HepG2 (cell line): Measurements from ENCODE around the gene VARS1. TPM values are rescaled to one million over a fixed set of nuclear protein-coding genes. Genes with fewer than 3 reads are reported as not detected.

Source experiments
- ETS1 ChIP-seq: sonication (generic); formaldehyde crosslinking; IDR thresholded peaks from 2 replicates; pipeline ENCODE4 v1.4.0; 2020; ENCODE audit warnings: missing genetic modification reagents
- FOSL2 ChIP-seq: sonication (generic); formaldehyde crosslinking; IDR thresholded peaks from 2 replicates; pipeline ENCODE4 v1.4.0; 2020; ENCODE audit warnings: missing genetic modification reagents
- FOXJ3 ChIP-seq: sonication (generic); formaldehyde crosslinking; IDR thresholded peaks from 2 replicates; pipeline ENCODE4 v1.4.0; 2020; ENCODE audit warnings: missing genetic modification reagents, mild to moderate bottlenecking, borderline replicate concordance
- GATAD1 ChIP-seq: IDR thresholded peaks from 2 replicates; pipeline ENCODE4 v1.6.1; 2016; ENCODE audit warnings: missing genetic modification reagents, missing compliant biosample characterization
- KDM2A ChIP-seq: sonication (generic); formaldehyde crosslinking; IDR thresholded peaks from 2 replicates; pipeline ENCODE4 v1.4.0; 2020; ENCODE audit warnings: low read depth, missing genetic modification reagents, borderline replicate concordance
- PHF5A ChIP-seq: IDR thresholded peaks from one replicate; pipeline ENCODE4 v1.6.1; 2018; ENCODE audit warnings: low read depth, missing genetic modification reagents; ENCODE audit not compliant: unreplicated experiment
- U2AF1 ChIP-seq: fragments of 200-400 bp; formaldehyde crosslinking; optimal IDR thresholded peaks from 2 replicates; pipeline ENCODE3; 2017; ENCODE audit warnings: mild to moderate bottlenecking, low read depth, low read length
- ZBTB34 ChIP-seq: sonication (generic); formaldehyde crosslinking; IDR thresholded peaks from 2 replicates; pipeline ENCODE4 v1.8.0; 2022; ENCODE audit warnings: mild to moderate bottlenecking, missing genetic modification reagents
- ZFP1 ChIP-seq: IDR thresholded peaks from 2 replicates; pipeline ENCODE4 v1.6.1; 2016
- ZNF441 ChIP-seq: sonication (generic); formaldehyde crosslinking; IDR thresholded peaks from 2 replicates; pipeline ENCODE4 v1.7.0; 2021; ENCODE audit warnings: missing genetic modification reagents, borderline replicate concordance
- ZNF496 ChIP-seq: sonication (generic); formaldehyde crosslinking; IDR thresholded peaks from 2 replicates; pipeline ENCODE4 v1.8.1; 2023; ENCODE audit warnings: mild to moderate bottlenecking, moderate library complexity, missing genetic modification reagents; ENCODE audit not compliant: insufficient replicate concordance
- ZNF510 ChIP-seq: sonication (generic); formaldehyde crosslinking; IDR thresholded peaks from 2 replicates; pipeline ENCODE4 v1.4.0; 2020; ENCODE audit warnings: low read depth, mild to moderate bottlenecking, missing genetic modification reagents
- ZNF570 ChIP-seq: sonication (generic); formaldehyde crosslinking; IDR thresholded peaks from 2 replicates; pipeline ENCODE4 v1.4.0; 2020; ENCODE audit warnings: mild to moderate bottlenecking, missing genetic modification reagents, borderline replicate concordance
- ZNF605 ChIP-seq: sonication (generic); formaldehyde crosslinking; IDR thresholded peaks from 2 replicates; pipeline ENCODE4 v1.8.0; 2022; ENCODE audit warnings: mild to moderate bottlenecking, missing genetic modification reagents
- ZNF607 ChIP-seq: sonication (generic); formaldehyde crosslinking; IDR thresholded peaks from 2 replicates; pipeline ENCODE4 v1.5.1; 2020; ENCODE audit warnings: missing genetic modification reagents, mild to moderate bottlenecking, borderline replicate concordance
- ZSCAN30 ChIP-seq: sonication (generic); formaldehyde crosslinking; IDR thresholded peaks from 2 replicates; pipeline ENCODE4 v1.5.0; 2020; ENCODE audit warnings: mild to moderate bottlenecking, missing genetic modification reagents
- polyA plus RNA-seq, 8 experiments: library from polyadenylated mRNA; depleted of rRNA in 3 of 8; stranded (reverse) in 7 of 8; unstranded in 1 of 8; fragments of >200 nt; fragmentation: Illumina TruSeq in 4 of 8; extraction: Trizol in 4 of 8; gene quantifications; 2 replicates each; pipeline versions ENCODE4 v1.2.1 to v1.2.3, GENCODE V29; 2011 to 2016; ENCODE audit warnings: low read depth in 4 of 8, missing spikeins in 1 of 8, mixed read lengths in 1 of 8; ENCODE audit not compliant: insufficient read depth in 1 of 8
- total RNA-seq, 5 experiments: library from RNA; depleted of rRNA; stranded (reverse); fragments of >200 nt; fragmentation: Illumina TruSeq; extraction: Trizol; gene quantifications; 2 replicates each; pipeline ENCODE4 v1.2.3, GENCODE V29; 2016; ENCODE audit warnings: low read depth in 1 of 5
- TF ChIP-seq, protein P1 (sequence below): sonication (generic); formaldehyde crosslinking; IDR thresholded peaks from 2 replicates; pipeline ENCODE4 v1.5.0; 2020; ENCODE audit warnings: mild to moderate bottlenecking, missing genetic modification reagents
- TF ChIP-seq, protein P2 (sequence below): IDR thresholded peaks from 2 replicates; pipeline ENCODE4 v1.6.1; 2016; ENCODE audit warnings: control low read depth
- TF ChIP-seq, protein P3 (sequence below): IDR thresholded peaks from 2 replicates; pipeline ENCODE4 v1.6.1; 2016; ENCODE audit warnings: low read depth
- TF ChIP-seq, protein P4 (sequence below): sonication (generic); formaldehyde crosslinking; IDR thresholded peaks from 2 replicates; pipeline ENCODE4 v1.8.0; 2022; ENCODE audit warnings: missing genetic modification reagents, mild to moderate bottlenecking, moderate library complexity, borderline replicate concordance

Gene VARS1
- total and polyA plus RNA-seq, 2 of the 13 experiments (the other 11 are each of a cell fraction or from before 2014, with no cell fraction given): 14.7 to 56.1 TPM

- no peak for TF ChIP-seq ZBTB34 (CRISPR knock-in tag)
- no peak for TF ChIP-seq ZNF570 (CRISPR knock-in tag)
- 0 out of 2 replicates have a peak, but pooled peaks have one; percentile 47 for TF ChIP-seq ZNF441 (CRISPR knock-in tag)
- TF ChIP-seq, protein P1, sequence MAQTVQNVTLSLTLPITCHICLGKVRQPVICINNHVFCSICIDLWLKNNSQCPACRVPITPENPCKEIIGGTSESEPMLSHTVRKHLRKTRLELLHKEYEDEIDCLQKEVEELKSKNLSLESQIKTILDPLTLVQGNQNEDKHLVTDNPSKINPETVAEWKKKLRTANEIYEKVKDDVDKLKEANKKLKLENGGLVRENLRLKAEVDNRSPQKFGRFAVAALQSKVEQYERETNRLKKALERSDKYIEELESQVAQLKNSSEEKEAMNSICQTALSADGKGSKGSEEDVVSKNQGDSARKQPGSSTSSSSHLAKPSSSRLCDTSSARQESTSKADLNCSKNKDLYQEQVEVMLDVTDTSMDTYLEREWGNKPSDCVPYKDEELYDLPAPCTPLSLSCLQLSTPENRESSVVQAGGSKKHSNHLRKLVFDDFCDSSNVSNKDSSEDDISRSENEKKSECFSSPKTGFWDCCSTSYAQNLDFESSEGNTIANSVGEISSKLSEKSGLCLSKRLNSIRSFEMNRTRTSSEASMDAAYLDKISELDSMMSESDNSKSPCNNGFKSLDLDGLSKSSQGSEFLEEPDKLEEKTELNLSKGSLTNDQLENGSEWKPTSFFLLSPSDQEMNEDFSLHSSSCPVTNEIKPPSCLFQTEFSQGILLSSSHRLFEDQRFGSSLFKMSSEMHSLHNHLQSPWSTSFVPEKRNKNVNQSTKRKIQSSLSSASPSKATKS: no peak
- no peak for TF ChIP-seq ZNF510
- no peak for TF ChIP-seq ZNF496
- TF ChIP-seq ZNF605 (CRISPR knock-in tag): no peak; the same call in 1 of the 2 replicates
- TF ChIP-seq, protein P2, sequence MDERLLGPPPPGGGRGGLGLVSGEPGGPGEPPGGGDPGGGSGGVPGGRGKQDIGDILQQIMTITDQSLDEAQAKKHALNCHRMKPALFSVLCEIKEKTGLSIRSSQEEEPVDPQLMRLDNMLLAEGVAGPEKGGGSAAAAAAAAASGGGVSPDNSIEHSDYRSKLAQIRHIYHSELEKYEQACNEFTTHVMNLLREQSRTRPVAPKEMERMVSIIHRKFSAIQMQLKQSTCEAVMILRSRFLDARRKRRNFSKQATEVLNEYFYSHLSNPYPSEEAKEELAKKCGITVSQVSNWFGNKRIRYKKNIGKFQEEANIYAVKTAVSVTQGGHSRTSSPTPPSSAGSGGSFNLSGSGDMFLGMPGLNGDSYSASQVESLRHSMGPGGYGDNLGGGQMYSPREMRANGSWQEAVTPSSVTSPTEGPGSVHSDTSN (CRISPR knock-in tag): no peak
- TF ChIP-seq ZFP1 (CRISPR knock-in tag): peak; percentile 70; the same call in 1 of the 2 replicates
- TF ChIP-seq ZNF607 (CRISPR knock-in tag): no peak
- TF ChIP-seq ZSCAN30 (CRISPR knock-in tag): no peak
- TF ChIP-seq GATAD1 (CRISPR knock-in tag): peak; percentile 64; the same call in 1 of the 2 replicates
- TF ChIP-seq, protein P3, sequence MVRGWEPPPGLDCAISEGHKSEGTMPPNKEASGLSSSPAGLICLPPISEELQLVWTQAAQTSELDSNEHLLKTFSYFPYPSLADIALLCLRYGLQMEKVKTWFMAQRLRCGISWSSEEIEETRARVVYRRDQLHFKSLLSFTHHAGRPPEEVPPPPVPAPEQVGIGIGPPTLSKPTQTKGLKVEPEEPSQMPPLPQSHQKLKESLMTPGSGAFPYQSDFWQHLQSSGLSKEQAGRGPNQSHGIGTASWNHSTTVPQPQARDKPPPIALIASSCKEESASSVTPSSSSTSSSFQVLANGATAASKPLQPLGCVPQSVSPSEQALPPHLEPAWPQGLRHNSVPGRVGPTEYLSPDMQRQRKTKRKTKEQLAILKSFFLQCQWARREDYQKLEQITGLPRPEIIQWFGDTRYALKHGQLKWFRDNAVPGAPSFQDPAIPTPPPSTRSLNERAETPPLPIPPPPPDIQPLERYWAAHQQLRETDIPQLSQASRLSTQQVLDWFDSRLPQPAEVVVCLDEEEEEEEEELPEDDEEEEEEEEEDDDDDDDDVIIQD (CRISPR knock-in tag): peak; percentile 70; the same call in 1 of the 2 replicates
- TF ChIP-seq PHF5A (CRISPR knock-in tag): peak; percentile 88
- TF ChIP-seq FOSL2 (CRISPR knock-in tag): peak; percentile 91
- TF ChIP-seq KDM2A (CRISPR knock-in tag): peak; percentile 98
- TF ChIP-seq, protein P4, sequence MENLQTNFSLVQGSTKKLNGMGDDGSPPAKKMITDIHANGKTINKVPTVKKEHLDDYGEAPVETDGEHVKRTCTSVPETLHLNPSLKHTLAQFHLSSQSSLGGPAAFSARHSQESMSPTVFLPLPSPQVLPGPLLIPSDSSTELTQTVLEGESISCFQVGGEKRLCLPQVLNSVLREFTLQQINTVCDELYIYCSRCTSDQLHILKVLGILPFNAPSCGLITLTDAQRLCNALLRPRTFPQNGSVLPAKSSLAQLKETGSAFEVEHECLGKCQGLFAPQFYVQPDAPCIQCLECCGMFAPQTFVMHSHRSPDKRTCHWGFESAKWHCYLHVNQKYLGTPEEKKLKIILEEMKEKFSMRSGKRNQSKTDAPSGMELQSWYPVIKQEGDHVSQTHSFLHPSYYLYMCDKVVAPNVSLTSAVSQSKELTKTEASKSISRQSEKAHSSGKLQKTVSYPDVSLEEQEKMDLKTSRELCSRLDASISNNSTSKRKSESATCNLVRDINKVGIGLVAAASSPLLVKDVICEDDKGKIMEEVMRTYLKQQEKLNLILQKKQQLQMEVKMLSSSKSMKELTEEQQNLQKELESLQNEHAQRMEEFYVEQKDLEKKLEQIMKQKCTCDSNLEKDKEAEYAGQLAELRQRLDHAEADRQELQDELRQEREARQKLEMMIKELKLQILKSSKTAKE (CRISPR knock-in tag): no peak; the same call in 1 of the 2 replicates
- TF ChIP-seq U2AF1: no peak
- TF ChIP-seq ETS1 (CRISPR knock-in tag): no peak
- TF ChIP-seq FOXJ3 (CRISPR knock-in tag): no peak
Observed at GRCh38 chr6:31776989-31777666, 18.4 kb downstream of the VARS1 start, which contains the start of gene VWA7 (continued).
